Right ventricle myocardium inferior (tissue), 1 donor: ENCODE results near the gene P2RY13. TPM values are rescaled to one million over a fixed set of nuclear protein-coding genes. Genes with fewer than 3 reads are reported as not detected.

Source experiments
- ATAC-seq: fragments of 200-7000 bp; cut with Tn5 transposase; one replicate; pipeline ENCODE4 v1.9.1; 2020; ENCODE audit warnings: mild to moderate bottlenecking, moderate library complexity
- DNase-seq: peaks from one replicate; pipeline ENCODE4 v3.0.0; 2021; ENCODE audit errors: missing footprints
- intact Hi-C: fragments of 100-400 bp; cut with DNase I; formaldehyde crosslinking; loops from one replicate; pipeline ENCODE4 v1.11.0; 2022
- total RNA-seq: library from RNA; stranded (reverse); fragmentation: NEBNext Ultra II Directional; extraction: Animal tissue kit (Norgen Biotek cat#: 25700); gene quantifications from one replicate; pipeline ENCODE4 v1.2.1, GENCODE V29; 2021
- donor health status: DM: no; HTN: yes; CAD: no; lungs with severe emphysema.

The P2RY13 gene
- total RNA-seq, 1 donor from 2014 or later: 1.0 TPM

GRCh38 chr3:151327571-151328198 lies 1.7 kb downstream of the P2RY13 start:
- ATAC-seq (no peak), DNase-seq (no peak)
- intact Hi-C loops: loop anchor here (5.0 kb wide), 1 partner anchor 100 kb away; no protein-coding TSS in a partner anchor

GRCh38 chr3:151322511-151322910 lies 6.8 kb downstream of the P2RY13 start:
- intact Hi-C loops: no loop called here
- ATAC-seq: peak; percentile 34
- DNase-seq: no peak

- no peak for DNase-seq
- intact Hi-C loops: no loop called here
- ATAC-seq: no peak
These were observed 7.8 kb downstream of the P2RY13 start for GRCh38 chr3:151321526-151321925.

GRCh38 chr3:151320131-151320530 lies 9.2 kb downstream of the P2RY13 start:
- intact Hi-C loops: no loop called here
- ATAC-seq: no peak
- DNase-seq: no peak

- no peak for DNase-seq
- intact Hi-C loops: no loop called here
- no peak for ATAC-seq
These were observed 9.7 kb downstream of the P2RY13 start for GRCh38 chr3:151319628-151320027.

- intact Hi-C loops: no loop called here
- DNase-seq (no peak), ATAC-seq (no peak)
These were observed 10.4 kb downstream of the P2RY13 start for GRCh38 chr3:151318991-151319390.

- ATAC-seq (no peak), DNase-seq (no peak)
- intact Hi-C loops: no loop called here
These were observed 11.0 kb downstream of the P2RY13 start for GRCh38 chr3:151318313-151318712.

GRCh38 chr3:151316267-151316991 lies 12.9 kb downstream of the P2RY13 start, which contains the start of gene GPR87:
GPR87 (minus strand) TSS chr3:151316820; CDS start chr3:151300100, 16,720 bp downstream.
- DNase-seq (no peak), ATAC-seq (no peak)
- intact Hi-C loops: no loop called here

- intact Hi-C loops: no loop called here
- DNase-seq (no peak), ATAC-seq (no peak)
These were observed 13.5 kb downstream of the P2RY13 start for GRCh38 chr3:151315846-151316245.

- ATAC-seq (no peak), DNase-seq (no peak)
- intact Hi-C loops: no loop called here
These were observed 14.2 kb downstream of the P2RY13 start for GRCh38 chr3:151315136-151315535.

GRCh38 chr3:151314593-151314992 lies 14.8 kb downstream of the P2RY13 start:
- intact Hi-C loops: no loop called here
- ATAC-seq: no peak
- DNase-seq: no peak

GRCh38 chr3:151314137-151314536 lies 15.2 kb downstream of the P2RY13 start:
- no peak for DNase-seq
- no peak for ATAC-seq
- intact Hi-C loops: no loop called here

- ATAC-seq (no peak), DNase-seq (no peak)
- intact Hi-C loops: no loop called here
These were observed 16.4 kb downstream of the P2RY13 start for GRCh38 chr3:151312972-151313371.

- ATAC-seq (no peak), DNase-seq (no peak)
- intact Hi-C loops: no loop called here
These were observed 19.8 kb downstream of the P2RY13 start for GRCh38 chr3:151309566-151309965.

- no peak for ATAC-seq
- intact Hi-C loops: no loop called here
These were observed 21.5 kb downstream of the P2RY13 start for GRCh38 chr3:151307583-151308488.

GRCh38 chr3:151307131-151307530 lies 22.2 kb downstream of the P2RY13 start:
- DNase-seq: no peak
- no peak for ATAC-seq
- intact Hi-C loops: no loop called here

More at GRCh38 chr3:151307583-151308488, 21.5 kb downstream of the P2RY13 start:
- DNase-seq: no peak

GRCh38 chr3:151306168-151306810 lies 23.1 kb downstream of the P2RY13 start:
- intact Hi-C loops: no loop called here
- ATAC-seq (no peak), DNase-seq (no peak)

GRCh38 chr3:151305775-151306151 lies 23.6 kb downstream of the P2RY13 start:
- ATAC-seq: no peak
- intact Hi-C loops: no loop called here
- no peak for DNase-seq
